ENCODE results near the gene JMJD8.
A peak's percentile ranks its signal among the peaks of the same experiment; 100 is the strongest.

Gene JMJD8, protein sequence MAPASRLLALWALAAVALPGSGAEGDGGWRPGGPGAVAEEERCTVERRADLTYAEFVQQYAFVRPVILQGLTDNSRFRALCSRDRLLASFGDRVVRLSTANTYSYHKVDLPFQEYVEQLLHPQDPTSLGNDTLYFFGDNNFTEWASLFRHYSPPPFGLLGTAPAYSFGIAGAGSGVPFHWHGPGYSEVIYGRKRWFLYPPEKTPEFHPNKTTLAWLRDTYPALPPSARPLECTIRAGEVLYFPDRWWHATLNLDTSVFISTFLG

DNA sequence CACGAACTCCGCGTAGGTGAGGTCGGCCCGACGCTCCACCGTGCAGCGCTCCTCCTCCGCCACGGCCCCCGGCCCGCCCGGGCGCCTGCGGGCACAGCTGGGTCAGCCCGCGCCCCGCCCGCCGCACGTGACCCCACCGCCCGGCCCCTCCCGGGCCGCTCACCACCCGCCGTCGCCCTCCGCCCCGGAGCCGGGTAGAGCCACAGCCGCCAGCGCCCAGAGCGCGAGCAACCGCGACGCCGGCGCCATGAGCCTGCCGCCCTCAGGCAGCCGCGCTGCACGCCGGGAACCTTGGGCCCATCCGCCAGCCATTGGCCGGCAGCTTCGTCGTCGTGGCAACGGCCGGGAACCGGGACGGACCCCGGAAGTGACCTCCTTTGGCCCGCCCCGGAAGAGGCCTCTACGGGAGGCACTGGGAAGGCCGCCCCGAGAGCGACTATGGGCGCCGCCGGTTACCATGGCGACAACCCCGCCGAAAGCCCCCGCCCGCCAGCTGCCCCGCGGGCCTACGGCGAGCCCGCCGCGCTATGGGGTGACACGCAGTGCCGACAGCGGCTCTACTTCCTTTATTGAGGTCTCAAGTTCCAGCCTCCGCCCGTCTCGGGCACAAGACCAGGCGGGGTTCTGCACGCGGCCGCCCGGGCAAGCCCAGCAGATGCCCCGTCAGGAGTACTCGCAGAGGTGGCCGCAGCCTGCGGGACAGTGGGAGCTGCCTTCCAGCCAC, at the start of gene JMJD8:
Gene JMJD8 (minus strand): TSS at position 264 of the 724 bp plus-strand sequence. CDS start 15 bp downstream, at position 249.
- peak; percentile 89 to 93 for DNase-seq

DNA sequence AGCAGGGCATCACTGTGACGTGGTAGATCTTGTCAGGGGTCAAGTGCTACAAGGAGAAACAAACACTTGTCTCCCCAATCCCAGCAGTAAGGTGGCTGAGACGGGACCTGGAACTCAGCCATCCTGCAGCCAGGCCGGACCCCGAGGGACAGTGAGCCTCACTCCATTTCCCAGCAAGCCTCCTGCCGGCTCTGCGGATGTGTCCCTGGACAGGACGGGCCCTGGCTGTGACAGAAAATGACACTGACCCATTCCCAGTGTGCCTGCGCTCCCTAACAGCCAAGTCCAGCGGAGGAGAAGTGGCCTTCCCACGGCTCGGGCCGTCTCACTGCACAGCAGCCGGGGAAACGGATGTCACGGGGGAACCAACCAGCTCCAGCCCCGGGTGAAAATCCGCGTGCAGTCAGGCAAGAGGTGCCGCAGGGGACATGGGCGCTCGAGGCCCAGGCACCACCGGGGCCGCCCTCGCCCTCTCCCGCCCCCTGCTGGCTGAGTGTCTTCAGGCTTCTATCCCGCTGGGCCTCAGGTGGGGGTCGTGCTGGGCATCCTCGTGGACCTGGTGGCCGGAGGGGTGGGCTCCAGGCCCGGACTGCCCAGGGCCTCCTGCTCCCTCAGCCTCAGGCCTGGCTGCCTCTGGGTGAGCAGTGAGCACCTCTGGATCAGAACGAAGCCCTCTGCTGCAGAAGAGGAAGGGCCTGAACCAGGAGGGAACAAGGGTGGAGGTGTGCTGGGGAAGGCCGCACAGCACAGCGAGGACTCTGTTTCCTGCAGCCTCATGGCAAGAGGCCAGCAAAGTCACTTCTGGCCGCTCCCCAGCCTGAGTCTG, 49.5 kb upstream of the JMJD8 start:
- no peak for DNase-seq

DNA sequence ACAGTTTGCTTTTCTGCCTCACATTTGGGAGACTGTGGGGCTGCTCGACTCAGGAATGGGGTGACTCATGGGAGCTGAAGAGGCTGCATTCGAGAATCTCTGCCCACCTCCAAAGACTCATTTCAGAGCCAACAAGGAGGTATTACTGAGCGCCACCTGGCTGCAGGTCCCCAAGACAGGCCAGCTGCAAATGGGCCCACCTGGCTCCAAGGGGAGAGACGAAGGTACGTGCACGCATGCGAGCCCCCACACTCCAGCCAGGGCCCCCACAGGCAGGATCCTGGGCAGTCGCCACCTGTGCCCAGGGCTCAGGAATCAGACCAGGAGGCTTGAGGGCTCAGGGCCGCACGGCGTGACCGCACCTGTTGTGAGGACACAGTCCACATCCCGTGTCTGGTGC, 48.8 kb upstream of the JMJD8 start:
- no peak for DNase-seq

DNA sequence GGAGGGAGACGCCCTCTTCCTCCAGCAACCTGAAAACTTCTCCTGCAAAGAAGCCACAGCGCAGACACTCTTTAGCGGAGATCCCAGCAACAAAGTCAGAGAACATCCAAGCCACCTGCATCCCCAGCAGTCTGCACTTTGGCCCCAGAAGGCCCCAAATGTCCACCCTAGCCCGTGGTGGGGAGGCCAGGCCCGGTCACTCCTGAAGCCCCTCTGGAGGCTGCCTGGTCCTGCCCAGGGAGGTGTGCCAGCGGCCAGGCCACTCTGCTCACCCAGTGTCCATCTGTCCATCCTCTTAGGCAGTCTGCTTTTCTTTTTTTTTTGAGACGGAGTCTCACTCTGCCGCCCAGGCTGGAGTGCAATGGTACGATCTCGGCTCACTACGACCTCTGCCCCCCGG, 48.2 kb upstream of the JMJD8 start:
- DNase-seq, result no peak

DNA sequence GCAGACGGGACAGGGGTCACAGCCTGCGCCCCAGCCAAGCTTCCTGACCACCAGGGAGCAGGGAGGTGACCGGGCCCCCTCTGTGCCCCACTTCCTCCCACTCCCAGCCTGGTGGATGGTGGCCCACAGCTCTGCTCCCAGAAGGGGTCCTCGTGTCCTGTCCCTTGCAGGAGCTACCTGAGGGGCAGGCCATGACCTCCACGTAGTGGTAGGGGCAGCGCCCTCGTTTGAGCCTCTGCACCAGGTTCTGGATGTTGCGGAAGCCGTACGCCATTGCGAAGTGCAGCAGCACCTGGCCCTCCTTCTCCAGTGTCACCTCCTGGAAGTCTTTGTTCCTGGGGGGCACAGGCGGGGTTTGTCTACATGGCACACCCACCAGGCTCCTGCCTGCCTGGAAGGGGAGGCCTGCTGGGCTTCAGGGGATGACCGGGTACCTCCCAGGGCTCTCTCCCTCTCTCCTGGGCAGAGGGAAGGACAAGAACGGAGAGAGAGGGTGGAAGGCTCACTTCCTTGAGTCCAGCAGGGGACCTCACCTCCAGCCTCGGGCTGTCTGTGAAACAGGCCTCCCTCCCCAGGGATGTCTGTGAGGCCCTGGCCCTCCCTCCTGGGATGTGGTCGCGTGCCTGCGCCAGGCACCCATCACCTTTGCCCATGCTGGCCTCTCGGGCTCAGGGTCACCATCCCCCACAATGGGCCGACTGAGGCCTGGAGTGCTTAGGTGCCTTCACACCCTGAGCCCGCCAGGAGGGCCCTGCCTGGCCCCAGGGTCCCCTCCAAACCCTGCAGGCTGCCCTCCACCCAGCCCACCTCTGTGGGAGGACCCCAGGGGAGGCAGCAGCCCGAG, 46.8 kb upstream of the JMJD8 start:
- no peak for DNase-seq

DNA sequence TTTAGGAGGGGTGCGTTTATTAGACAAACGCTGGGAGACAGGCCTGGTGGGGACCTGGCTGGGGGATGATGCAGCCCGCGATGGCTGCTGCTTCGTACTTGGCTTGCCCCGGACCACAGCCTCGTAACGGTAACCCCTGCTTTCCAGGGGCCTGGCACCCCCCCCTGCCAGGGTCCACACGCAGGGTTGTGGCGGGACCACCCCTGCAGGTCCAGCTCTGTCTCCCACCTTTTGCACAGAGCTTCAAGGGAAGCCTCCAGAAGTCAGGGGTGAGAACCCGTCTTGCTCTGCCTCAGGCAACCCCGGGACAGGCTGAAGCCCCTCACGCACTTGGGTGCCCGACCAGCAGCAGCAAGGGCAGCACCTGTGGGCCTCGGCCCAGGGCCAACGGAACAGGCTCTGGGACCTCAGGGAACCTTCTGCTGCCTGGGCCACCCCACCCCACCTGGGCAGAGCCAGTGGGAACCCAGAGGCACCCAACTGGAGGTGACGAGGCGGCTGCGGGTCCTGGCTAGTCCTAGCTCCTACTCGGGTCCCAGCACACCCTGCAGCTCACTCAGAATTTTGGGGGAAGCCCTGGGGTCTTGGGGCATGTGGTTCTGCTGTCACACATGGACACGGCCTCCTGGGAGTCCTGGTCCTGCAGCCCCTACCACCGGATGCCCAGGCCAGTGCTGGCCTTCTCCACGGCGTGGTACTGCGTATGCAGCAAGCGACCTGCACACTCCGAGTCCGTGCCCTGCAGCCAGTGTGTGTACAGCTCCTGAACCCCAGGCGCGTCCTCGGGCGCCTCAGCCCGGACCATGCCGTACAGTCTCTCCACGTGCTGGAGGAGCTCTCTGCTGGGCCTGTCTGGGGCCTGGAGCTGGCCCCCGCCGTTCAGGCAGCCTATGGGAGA, 45.9 kb upstream of the JMJD8 start:
- DNase-seq, result no peak

DNA sequence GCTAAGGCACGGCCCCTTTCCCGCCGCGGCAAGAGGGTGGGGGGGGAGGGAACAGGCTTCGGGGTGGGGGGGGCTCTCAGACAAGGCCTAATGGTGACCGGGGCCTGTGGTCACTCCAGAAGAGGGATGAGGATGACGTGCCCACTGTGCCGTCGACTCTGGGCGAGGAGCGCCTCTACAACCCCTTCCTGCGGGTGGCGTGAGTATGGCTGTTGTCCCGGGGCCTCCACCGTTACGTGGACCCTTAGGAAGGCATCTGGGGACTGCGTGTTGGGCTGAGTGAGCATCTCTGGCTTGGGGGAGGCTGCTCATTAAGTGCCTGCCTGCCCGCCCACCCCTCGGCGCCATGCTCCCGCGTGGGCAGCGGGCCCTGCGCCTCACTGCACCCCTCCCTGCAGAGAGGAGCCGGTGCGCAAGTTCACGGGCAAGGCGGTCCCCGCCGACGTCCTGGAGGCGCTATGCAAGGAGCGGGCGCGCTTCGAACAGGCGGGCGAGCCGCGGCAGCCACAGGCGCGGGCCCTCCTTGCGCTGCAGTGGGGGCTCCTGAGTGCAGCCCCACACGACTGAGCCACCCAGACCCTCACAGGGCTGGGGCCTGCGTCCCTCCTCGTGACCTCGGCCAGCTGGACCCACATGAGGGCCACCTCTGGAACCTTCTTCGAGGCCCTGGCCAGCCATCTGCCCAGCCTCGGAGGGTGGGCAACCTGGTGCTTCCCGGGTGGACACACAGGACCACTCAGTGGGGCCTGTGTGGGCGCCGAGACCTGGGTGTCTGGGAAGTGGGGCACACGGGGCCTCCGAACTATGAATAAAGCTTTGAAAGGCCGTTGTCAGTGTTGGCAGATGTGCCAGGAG, 45.0 kb upstream of the JMJD8 start:
- no peak for DNase-seq

DNA sequence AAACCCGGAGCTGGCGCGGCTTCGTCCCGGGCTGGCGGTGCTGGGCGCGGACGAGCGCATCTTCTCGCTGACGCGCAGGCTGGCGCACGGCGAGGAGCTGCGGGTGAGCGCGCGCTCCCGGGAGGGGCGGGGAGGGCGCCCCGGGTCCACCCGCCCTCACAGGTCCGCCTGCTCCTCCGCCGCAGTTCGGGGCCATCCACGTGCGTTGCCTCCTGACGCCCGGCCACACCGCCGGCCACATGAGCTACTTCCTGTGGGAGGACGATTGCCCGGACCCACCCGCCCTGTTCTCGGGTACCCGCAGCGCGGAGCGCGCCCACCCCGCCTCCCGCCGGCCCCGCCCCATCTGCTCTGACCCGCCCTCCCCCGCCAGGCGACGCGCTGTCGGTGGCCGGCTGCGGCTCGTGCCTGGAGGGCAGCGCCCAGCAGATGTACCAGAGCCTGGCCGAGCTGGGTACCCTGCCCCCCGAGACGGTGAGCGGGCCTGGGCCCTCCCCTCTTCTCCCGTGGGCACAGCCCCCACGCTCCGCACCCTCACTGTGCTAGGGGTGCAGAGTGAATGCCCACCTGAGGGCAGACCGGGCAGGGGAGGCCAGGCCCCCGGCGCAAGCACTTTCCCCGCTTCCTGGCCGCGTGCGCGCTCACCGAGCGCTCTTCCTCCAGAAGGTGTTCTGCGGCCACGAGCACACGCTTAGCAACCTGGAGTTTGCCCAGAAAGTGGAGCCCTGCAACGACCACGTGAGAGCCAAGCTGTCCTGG, 44.2 kb upstream of the JMJD8 start:
- DNase-seq, result peak in 1 of 2 donors; percentile 47

DNA sequence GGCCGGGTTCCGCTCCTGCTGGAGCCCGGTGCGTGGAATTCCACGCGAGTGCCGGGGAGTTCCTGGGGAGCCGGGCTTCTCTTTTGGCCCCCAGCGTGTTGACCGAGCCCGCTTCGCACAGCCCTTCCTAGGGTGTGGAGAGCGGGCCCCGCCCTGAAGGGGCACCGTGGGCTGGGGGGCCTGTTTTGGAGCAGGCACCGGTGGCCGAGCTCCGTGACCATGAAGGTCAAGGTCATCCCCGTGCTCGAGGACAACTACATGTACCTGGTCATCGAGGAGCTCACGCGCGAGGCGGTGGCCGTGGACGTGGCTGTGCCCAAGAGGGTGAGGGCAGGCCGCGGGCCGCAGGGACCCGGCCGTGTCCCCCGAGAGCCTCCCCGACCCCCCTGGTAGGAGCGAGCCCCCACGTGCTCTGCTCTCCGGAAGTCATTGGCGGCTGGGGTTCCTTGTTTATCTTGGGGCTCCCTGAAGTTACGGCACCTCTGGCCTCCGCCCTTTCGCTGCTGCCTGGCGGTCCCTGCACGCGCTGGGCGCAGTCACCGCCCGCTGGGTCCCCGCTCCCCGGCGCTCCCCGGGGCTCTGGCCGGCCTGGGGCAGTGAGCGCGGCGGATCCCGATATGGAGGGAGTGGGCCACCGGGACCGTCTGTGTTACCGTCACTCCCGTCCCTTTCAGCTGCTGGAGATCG, 43.3 kb upstream of the JMJD8 start:
- DNase-seq, result no peak

DNA sequence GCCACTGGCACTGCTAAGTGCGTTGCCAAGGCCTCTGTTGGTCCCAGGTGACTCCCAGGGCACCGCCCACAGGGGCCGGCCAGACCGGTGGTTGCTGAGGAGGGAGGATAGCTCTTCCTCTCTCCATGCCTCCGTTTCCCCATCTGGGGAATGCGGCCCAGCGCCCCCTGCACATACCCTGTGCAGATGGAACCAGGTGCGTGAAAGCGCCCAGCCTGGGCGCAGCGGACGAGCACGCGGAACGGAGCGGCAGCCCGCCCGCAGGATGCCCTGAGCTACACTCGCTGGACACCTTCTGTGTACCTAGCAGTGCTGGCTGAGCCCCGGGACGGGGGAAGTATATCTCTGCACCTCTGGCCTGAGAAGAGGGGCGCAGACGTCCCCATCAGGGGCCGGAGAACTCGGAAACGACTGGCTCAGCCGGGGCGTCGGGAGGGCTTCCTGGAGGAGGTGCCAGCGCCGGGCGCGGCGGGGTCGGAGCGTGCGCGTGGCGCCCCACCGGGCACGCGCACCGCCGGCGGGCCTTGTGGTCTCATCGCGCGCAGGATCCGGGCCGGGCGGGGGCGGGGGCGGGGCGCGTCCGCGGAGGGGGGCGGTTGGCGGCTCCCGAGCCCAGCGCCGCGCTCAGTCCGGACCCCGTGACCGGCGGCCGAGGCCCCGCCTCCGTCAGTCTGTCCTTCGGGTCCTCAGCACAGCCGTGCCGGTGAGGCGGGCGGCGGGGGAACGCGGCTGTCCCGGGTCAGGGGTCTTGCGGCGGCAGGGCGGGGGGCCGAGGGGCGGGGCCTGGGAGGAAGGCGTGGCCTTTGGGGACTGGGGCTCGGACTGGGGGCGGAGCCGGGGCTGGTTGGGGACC, 42.5 kb upstream of the JMJD8 start, which contains the start of the genes CCDC78 and HAGHL:
Gene CCDC78 (minus strand): TSS at position 6 of the 853 bp plus-strand sequence. CDS start 76 bp downstream, outside the sequence.
Gene HAGHL (plus strand): TSS at position 669 of the 853 bp plus-strand sequence. CDS start 404 bp downstream, outside the sequence.
- peak; percentile 26 to 58 for DNase-seq

DNA sequence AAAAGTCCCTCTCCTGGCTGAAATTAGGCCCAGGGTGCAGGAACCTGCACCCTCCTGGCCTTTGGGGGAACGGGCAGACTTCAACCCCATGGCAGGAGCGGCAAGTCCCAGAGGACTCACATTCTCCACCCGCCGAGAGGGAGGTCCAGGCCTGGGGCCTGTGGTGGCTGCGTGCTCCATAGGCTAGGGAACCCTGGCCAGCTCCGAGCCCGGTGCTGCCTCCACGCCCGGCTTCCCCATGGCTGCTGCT, 42.0 kb upstream of the JMJD8 start:
- no peak for DNase-seq

DNA sequence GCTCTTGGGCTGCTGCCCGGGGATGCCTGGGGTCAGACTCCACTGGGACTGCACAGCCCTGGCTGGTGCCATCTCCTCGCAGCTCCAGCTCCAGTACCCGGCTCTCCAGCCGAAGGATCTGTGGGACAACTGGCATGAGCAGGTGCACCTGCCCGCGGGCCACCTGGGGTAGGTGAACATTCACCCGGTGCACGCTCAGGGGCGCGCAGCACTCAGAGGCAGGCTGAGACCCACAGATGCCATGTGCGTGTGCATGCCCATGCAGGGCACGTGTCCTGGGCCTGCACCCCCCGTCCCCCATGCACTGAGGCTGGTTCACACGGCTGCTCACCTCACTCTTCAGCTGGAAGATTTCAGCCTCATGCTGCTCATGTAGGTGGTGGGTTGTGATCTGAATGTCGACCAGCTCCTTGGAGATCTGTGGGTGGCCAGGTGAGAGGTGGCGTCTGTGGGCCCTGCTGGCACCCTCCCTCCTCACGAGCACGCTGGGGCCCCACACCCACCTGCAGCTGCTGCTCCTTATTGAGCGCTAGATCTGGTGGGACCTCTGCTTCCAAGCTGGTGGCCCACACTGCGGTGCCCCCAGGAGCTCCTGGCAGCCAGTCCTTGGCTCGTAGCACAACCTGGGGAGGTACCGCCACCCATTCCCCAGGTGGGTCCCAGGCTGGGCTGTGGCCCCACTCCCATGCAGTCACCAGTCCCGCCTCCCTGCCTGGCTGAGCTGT, 41.5 kb upstream of the JMJD8 start:
- DNase-seq, result no peak

DNA sequence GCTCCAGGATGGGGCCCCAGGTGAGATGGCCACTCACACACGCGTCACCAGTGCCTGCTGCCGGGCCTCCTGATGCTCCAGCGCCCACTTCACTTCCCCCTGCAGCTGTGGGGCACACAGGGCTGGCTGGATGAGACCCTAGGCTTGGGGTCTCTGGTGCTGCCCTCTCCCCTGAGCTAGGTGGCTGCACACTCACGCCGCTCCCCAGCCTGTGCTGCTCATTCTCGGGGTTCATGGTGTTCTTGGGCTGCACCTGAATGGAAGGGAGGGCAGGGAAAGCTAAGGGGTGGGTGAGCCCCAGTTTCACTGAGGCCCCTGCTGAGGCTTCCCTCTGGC, 40.9 kb upstream of the JMJD8 start:
- no peak for DNase-seq

DNA sequence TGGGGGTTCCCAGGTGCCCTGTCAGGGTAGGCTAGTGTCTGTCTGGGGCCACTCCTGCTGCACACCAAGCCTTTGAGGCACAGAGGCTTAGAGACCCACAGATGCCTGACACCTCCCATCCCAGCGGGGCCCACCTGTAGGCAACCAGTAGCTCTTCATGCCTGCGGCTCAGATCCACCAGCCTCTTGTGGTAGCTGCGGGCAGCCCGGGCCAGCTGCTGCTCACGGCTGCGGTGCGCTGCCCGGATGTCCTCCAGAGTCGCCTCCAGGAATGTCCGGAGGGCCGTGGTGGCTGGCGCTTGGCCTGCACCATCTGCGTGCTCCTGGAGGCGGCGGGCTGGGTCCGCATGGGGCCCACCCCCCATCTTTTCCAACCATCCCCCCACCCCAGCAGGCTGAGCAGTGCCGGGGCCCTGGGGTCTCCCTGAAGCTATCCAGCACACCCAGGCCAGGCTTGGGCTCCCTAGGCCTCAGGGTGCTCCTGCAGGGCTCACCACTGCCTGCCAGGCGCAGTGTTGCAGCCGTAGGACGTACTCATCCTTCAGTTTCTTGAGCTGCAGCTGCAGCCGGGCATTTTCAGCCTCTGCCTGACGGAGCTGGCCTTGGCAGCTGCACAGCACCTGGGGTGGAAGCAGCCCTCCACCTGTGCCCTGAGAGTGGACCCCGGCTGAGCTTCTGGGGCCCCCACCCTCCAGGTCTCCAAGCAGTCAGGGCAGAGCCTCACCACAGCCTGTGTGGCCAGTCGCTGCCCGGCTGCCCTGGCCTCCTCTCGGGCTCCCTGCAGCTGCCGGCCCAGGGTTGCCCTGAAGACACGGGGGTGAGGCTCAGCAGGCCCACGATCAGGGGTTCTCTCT, 40.3 kb upstream of the JMJD8 start:
- DNase-seq, result no peak

DNA sequence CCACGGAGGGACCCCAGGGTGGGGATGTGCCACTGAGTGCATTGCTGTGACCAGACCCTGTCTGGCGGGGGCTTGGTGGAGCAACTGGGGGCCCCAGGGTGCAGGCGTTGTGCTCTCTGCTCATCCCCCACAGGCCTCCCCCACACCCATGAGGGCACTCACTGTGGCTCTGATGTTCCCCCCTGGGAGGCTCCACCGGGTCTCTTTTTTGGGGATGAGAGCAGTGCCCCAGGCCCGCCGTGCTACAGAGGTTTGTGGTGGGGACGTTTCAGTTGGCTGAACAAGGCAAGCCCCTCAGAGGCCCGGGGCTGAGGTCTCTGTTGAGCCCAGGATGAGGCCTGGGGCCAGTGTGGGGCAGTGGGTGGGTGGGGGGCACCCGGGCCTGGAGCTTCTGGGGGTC, 39.6 kb upstream of the JMJD8 start:
- DNase-seq, result no peak

DNA sequence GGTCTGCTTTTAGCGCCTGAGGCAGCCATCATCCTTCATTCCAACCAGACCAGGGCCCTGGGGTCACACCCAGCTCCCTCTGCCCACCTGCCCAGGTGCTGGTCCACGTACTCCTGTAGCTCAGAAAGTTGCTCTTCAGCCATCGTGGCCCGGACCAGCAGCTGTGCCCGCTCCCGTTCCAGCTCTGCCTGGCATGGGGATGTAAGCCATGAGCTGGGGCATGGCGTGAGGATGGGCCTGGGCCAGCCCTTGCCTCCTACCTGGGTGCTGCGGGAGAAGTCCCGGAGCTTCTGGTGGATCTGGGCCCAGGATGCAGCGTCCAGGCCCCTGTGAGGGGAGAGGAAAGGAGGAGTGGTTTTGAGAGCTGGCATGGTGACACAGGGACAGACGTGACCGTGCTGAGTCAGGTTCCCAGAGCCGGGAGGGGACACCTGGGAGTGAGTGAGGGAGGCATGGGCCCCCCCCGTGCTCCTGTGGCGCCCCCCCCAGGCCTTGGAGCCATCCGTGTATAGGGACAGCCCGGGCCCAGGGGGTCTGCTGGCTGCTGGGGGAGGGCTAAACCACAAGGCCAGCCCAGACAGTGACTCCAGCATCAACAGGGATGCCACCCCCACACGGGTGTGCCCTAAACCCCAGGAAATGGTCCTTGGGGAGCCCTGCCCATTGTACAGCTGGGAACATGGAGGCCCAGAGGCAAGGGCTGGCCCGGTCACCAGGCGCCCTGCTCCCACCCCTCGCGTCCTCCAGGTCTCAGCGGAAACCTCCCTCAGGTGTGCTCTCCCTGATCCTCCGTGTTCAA, 38.9 kb upstream of the JMJD8 start:
- DNase-seq, result no peak

Data from hippocampal formation (tissue), 2 donors.